Kidney (tissue), 2 donors: Measurements from ENCODE around the gene ZNF705A. TPM values are rescaled to one million over a fixed set of nuclear protein-coding genes. Genes with fewer than 3 reads are reported as not detected.

Experiments used
- polyA plus RNA-seq: library from polyadenylated mRNA; stranded (reverse); fragments of 350-450 nt; fragmentation: Illumina TruSeq; extraction: RNeasy Lipid Tissue Mini Kit (QIAGEN cat#74804); gene quantifications from one replicate; pipeline ENCODE4 v1.2.3, GENCODE V29; 2014; ENCODE audit warnings: low read depth, low replicate concordance; ENCODE audit not compliant: insufficient read depth
- total RNA-seq: library from RNA; stranded (reverse); fragmentation: NEBNext Ultra II Directional; extraction: Animal tissue kit (Norgen Biotek cat#: 25700); gene quantifications from one replicate; pipeline ENCODE4 v1.2.1, GENCODE V29; 2021
- donor health status: DM: yes; HTN: yes; CAD: no.

ZNF705A gene
- total and polyA plus RNA-seq, 2 donors from 2014 or later = not detected

Other genes with a start within 250 kb of the ZNF705A start
- 40.4 TPM for gene SLC2A3, start 220.8 kb upstream of the ZNF705A start, total RNA-seq
- gene SLC2A3, start 220.8 kb upstream of the ZNF705A start, polyA plus RNA-seq = 12.1 TPM
- 17.0 TPM for gene FOXJ2, start 124.3 kb upstream of the ZNF705A start, total RNA-seq
- 4.4 TPM for gene FOXJ2, start 124.3 kb upstream of the ZNF705A start, polyA plus RNA-seq
- gene C3AR1, start 90.7 kb upstream of the ZNF705A start, total RNA-seq = 17.7 TPM
- 2.9 TPM for gene C3AR1, start 90.7 kb upstream of the ZNF705A start, polyA plus RNA-seq
- 29.0 TPM for gene NECAP1, start 74.7 kb upstream of the ZNF705A start, total RNA-seq
- gene NECAP1, start 74.7 kb upstream of the ZNF705A start, polyA plus RNA-seq = 20.5 TPM
- gene CLEC4A, start 33.4 kb upstream of the ZNF705A start, total RNA-seq = 3.7 TPM
- gene CLEC4A, start 33.4 kb upstream of the ZNF705A start, polyA plus RNA-seq = 2.4 TPM
- 0.54 TPM for gene FAM90A1, start 70.6 kb downstream of the ZNF705A start, total RNA-seq
- 0.80 TPM for gene FAM90A1, start 70.6 kb downstream of the ZNF705A start, polyA plus RNA-seq